ENCODE measurements around the gene GFM1.

GFM1 gene

GRCh38 chr3:158733656-158734055 is 89.3 kb downstream of the GFM1 start:
- Histone ChIP-seq H3K23ac (ENCODE audit: low read length in 2 of 2) (no peak overlapping the region), H2BK120ac (ENCODE audit: low read depth, low read length) (no peak overlapping the region), H4K8ac (ENCODE audit: low read length) (no peak overlapping the region), H3K27me3 (ENCODE audit: control insufficient read depth in 1 of 2, insufficient read depth in 1 of 2, low read length in 2 of 2) (peaks cover 0 to 3% of the 10 kb centered on the region in 2 experiments), H3K4me2 (ENCODE audit: low read length, poor library complexity, severe bottlenecking) (no peak overlapping the region), H3K4me3 (ENCODE audit: insufficient read depth in 1 of 2, low read depth in 1 of 2, low read length in 2 of 2) (no peak overlapping the region), H3K79me1 (replicated peaks; ENCODE audit: low read length, poor library complexity, severe bottlenecking) (no peaks in the 10 kb centered on the region), H4K91ac (ENCODE audit: low read length) (no peak overlapping the region), H2AK5ac (ENCODE audit: low read length, severe bottlenecking) (no peak overlapping the region), H2BK12ac (ENCODE audit: low read length in 2 of 2) (no peak overlapping the region), H3K9ac (ENCODE audit: low read length) (no peak overlapping the region), H3K9me3 (ENCODE audit: control insufficient read depth, low read length) (peaks cover 12% of the 10 kb centered on the region), H3K4ac (ENCODE audit: low read depth in 1 of 2, low read length in 2 of 2) (no peak overlapping the region), H3K18ac (ENCODE audit: low read depth in 1 of 2, low read length in 2 of 2) (no peak overlapping the region), H2BK15ac (ENCODE audit: low read depth, poor library complexity, severe bottlenecking) (no peak overlapping the region), H2BK5ac (ENCODE audit: low read depth, low read length, poor library complexity, severe bottlenecking) (no peak overlapping the region), H3K4me1 (ENCODE audit: control insufficient read depth, insufficient read depth, low read depth, low read length) (peaks cover 12% of the 10 kb centered on the region), H3K27ac (ENCODE audit: low read length, poor library complexity, severe bottlenecking) (no peak overlapping the region), H2AFZ (ENCODE audit: low read depth, low read length) (no peak overlapping the region), H3K36me3 (ENCODE audit: control insufficient read depth in 1 of 2, insufficient read depth in 2 of 2, low read depth in 1 of 2, low read length in 2 of 2) (peaks cover 3 to 6% of the 10 kb centered on the region in 2 experiments), H3K14ac (ENCODE audit: low read length in 2 of 2) (no peak overlapping the region)
- 95% methylated on average over 3 of the region's 3 CpGs for WGBS
- DNase-seq, result no peak

- Histone ChIP-seq H3K9ac (ENCODE audit: low read length) (no peak overlapping the region), H3K27ac (ENCODE audit: low read length, poor library complexity, severe bottlenecking) (no peak overlapping the region), H2BK5ac (ENCODE audit: low read depth, low read length, poor library complexity, severe bottlenecking) (no peak overlapping the region), H3K27me3 (ENCODE audit: control insufficient read depth in 1 of 2, insufficient read depth in 1 of 2, low read length in 2 of 2) (peaks cover 0 to 3% of the 10 kb centered on the region in 2 experiments), H3K4me3 (ENCODE audit: insufficient read depth in 1 of 2, low read depth in 1 of 2, low read length in 2 of 2) (no peak overlapping the region), H3K4me2 (ENCODE audit: low read length, poor library complexity, severe bottlenecking) (no peak overlapping the region), H3K14ac (ENCODE audit: low read length in 2 of 2) (no peak overlapping the region), H2BK15ac (ENCODE audit: low read depth, poor library complexity, severe bottlenecking) (no peak overlapping the region), H4K8ac (ENCODE audit: low read length) (no peak overlapping the region), H2AK5ac (ENCODE audit: low read length, severe bottlenecking) (no peak overlapping the region), H3K9me3 (ENCODE audit: control insufficient read depth, low read length) (peaks cover 12% of the 10 kb centered on the region), H4K91ac (ENCODE audit: low read length) (no peak overlapping the region), H3K36me3 (ENCODE audit: control insufficient read depth in 1 of 2, insufficient read depth in 2 of 2, low read depth in 1 of 2, low read length in 2 of 2) (peaks cover 3 to 6% of the 10 kb centered on the region in 2 experiments), H3K4me1 (ENCODE audit: control insufficient read depth, insufficient read depth, low read depth, low read length) (peaks cover 12% of the 10 kb centered on the region), H3K18ac (ENCODE audit: low read depth in 1 of 2, low read length in 2 of 2) (no peak overlapping the region), H3K79me1 (replicated peaks; ENCODE audit: low read length, poor library complexity, severe bottlenecking) (no peaks in the 10 kb centered on the region), H2BK12ac (ENCODE audit: low read length in 2 of 2) (no peak overlapping the region), H3K4ac (ENCODE audit: low read depth in 1 of 2, low read length in 2 of 2) (no peak overlapping the region), H2AFZ (ENCODE audit: low read depth, low read length) (no peak overlapping the region), H3K23ac (ENCODE audit: low read length in 2 of 2) (no peak overlapping the region), H2BK120ac (ENCODE audit: low read depth, low read length) (no peak overlapping the region)
- no peak for DNase-seq
- 89% methylated on average over 7 of the region's 7 CpGs for WGBS
Observed at GRCh38 chr3:158735296-158736033, 91.1 kb downstream of the GFM1 start.

GRCh38 chr3:158737410-158737809 is 93.1 kb downstream of the GFM1 start:
- Histone ChIP-seq H3K27ac (ENCODE audit: low read length, poor library complexity, severe bottlenecking) (no peak overlapping the region), H3K27me3 (ENCODE audit: control insufficient read depth in 1 of 2, insufficient read depth in 1 of 2, low read length in 2 of 2) (no peaks in the 10 kb centered on the region), H3K18ac (ENCODE audit: low read depth in 1 of 2, low read length in 2 of 2) (no peak overlapping the region), H3K9ac (ENCODE audit: low read length) (no peak overlapping the region), H2BK15ac (ENCODE audit: low read depth, poor library complexity, severe bottlenecking) (no peak overlapping the region), H2AFZ (ENCODE audit: low read depth, low read length) (no peak overlapping the region), H3K9me3 (ENCODE audit: control insufficient read depth, low read length) (peaks cover 12% of the 10 kb centered on the region), H2BK12ac (ENCODE audit: low read length in 2 of 2) (no peak overlapping the region), H2AK5ac (ENCODE audit: low read length, severe bottlenecking) (no peak overlapping the region), H2BK5ac (ENCODE audit: low read depth, low read length, poor library complexity, severe bottlenecking) (no peak overlapping the region), H3K36me3 (ENCODE audit: control insufficient read depth in 1 of 2, insufficient read depth in 2 of 2, low read depth in 1 of 2, low read length in 2 of 2) (peaks cover 0 to 17% of the 10 kb centered on the region in 2 experiments), H4K8ac (ENCODE audit: low read length) (no peak overlapping the region), H3K23ac (ENCODE audit: low read length in 2 of 2) (no peak overlapping the region), H3K4ac (ENCODE audit: low read depth in 1 of 2, low read length in 2 of 2) (no peak overlapping the region), H4K91ac (ENCODE audit: low read length) (no peak overlapping the region), H3K4me1 (ENCODE audit: control insufficient read depth, insufficient read depth, low read depth, low read length) (peaks cover 6% of the 10 kb centered on the region), H3K4me2 (ENCODE audit: low read length, poor library complexity, severe bottlenecking) (no peak overlapping the region), H3K14ac (ENCODE audit: low read length in 2 of 2) (no peak overlapping the region), H3K79me1 (replicated peaks; ENCODE audit: low read length, poor library complexity, severe bottlenecking) (no peaks in the 10 kb centered on the region), H3K4me3 (ENCODE audit: insufficient read depth in 1 of 2, low read depth in 1 of 2, low read length in 2 of 2) (no peak overlapping the region), H2BK120ac (ENCODE audit: low read depth, low read length) (no peak overlapping the region)
- DNase-seq, result no peak
- 89% methylated on average over 1 of the region's 2 CpGs for WGBS

DNA sequence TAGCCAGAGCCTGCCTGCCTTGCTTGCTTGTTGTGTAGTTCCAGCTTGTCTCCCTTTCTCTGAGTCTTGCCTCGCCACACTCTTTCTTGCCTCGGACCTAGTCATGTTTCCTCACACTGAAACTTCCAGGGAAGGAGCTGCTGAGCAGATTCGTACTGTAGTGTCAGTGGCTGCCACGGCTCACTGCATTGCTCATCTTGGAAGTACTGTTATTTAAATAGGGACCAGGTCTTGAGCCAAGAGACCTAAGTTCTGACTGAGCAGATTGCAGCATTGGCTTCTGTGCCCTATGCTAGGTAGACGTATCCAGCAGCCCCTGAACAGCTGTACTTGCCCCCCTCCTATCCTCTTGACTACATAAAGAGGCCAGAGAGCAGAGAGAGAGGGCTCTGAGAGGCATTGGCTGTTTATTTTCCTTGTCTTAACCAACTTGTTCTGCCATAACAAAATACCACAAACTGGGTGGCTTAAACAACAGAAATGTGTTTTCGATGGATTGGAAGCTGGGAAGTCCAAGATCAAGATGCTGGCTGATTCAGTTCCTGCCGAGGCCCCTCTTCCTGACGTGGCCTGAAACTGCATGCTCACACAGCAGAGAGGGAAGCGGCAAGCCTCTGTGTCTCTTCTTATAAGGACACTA is 93.8 kb downstream of the GFM1 start:
- H3K4ac ChIP-seq (ENCODE audit: low read depth in 1 of 2, low read length in 2 of 2), result no peak overlapping the region
- H2BK5ac ChIP-seq (ENCODE audit: low read depth, low read length, poor library complexity, severe bottlenecking), result no peak overlapping the region
- H2BK120ac ChIP-seq (ENCODE audit: low read depth, low read length), result no peak overlapping the region
- DNase-seq, result no peak
- 86% methylated on average over 8 of the region's 9 CpGs for WGBS
- H3K4me1 ChIP-seq (ENCODE audit: control insufficient read depth, insufficient read depth, low read depth, low read length), result no peaks in the 10 kb centered on the region
- no peak overlapping the region for H3K14ac ChIP-seq (ENCODE audit: low read length in 2 of 2)
- H2AK5ac ChIP-seq (ENCODE audit: low read length, severe bottlenecking), result no peak overlapping the region
- H2AFZ ChIP-seq (ENCODE audit: low read depth, low read length), result no peak overlapping the region
- H3K23ac ChIP-seq (ENCODE audit: low read length in 2 of 2), result no peak overlapping the region
- no peak overlapping the region for H4K91ac ChIP-seq (ENCODE audit: low read length)
- peaks cover 0 to 21% of the 10 kb centered on the region in 2 experiments for H3K36me3 ChIP-seq (ENCODE audit: control insufficient read depth in 1 of 2, insufficient read depth in 2 of 2, low read depth in 1 of 2, low read length in 2 of 2)
- H4K8ac ChIP-seq (ENCODE audit: low read length), result no peak overlapping the region
- H2BK12ac ChIP-seq (ENCODE audit: low read length in 2 of 2), result no peak overlapping the region
- no peak overlapping the region for H3K9ac ChIP-seq (ENCODE audit: low read length)
- H3K4me3 ChIP-seq (ENCODE audit: insufficient read depth in 1 of 2, low read depth in 1 of 2, low read length in 2 of 2), result no peak overlapping the region
- H3K4me2 ChIP-seq (ENCODE audit: low read length, poor library complexity, severe bottlenecking), result no peak overlapping the region
- peaks cover 12% of the 10 kb centered on the region for H3K9me3 ChIP-seq (ENCODE audit: control insufficient read depth, low read length)
- H3K27ac ChIP-seq (ENCODE audit: low read length, poor library complexity, severe bottlenecking), result no peak overlapping the region
- H3K27me3 ChIP-seq (ENCODE audit: control insufficient read depth in 1 of 2, insufficient read depth in 1 of 2, low read length in 2 of 2), result no peaks in the 10 kb centered on the region
- H3K18ac ChIP-seq (ENCODE audit: low read depth in 1 of 2, low read length in 2 of 2), result no peak overlapping the region
- H2BK15ac ChIP-seq (ENCODE audit: low read depth, poor library complexity, severe bottlenecking), result no peak overlapping the region
- H3K79me1 ChIP-seq (replicated peaks; ENCODE audit: low read length, poor library complexity, severe bottlenecking), result no peaks in the 10 kb centered on the region

Measured in mesenchymal stem cell (in vitro differentiated cells and primary cell).